Endometrial microvascular endothelial cells (primary cell): ENCODE data around the gene GJC2. TPM values are rescaled to one million over a fixed set of nuclear protein-coding genes. Genes with fewer than 3 reads are reported as not detected.

ENCODE experiments used
- in situ Hi-C: cut with HindIII; loops from 2 replicates; pipeline ENCODE4 v1.10.0; 2017; ENCODE audit warnings: low sequenced_read_pairs, low pct_unique_long_range_greater_than_20kb; ENCODE audit errors: inconsistent ontology term
- total RNA-seq: library from RNA; depleted of rRNA; stranded (reverse); fragments of >200 nt; gene quantifications from one replicate; pipeline ENCODE4 v1.2.3, GENCODE V29; 2015; ENCODE audit errors: inconsistent ontology term

The GJC2 gene
- total RNA-seq, 1 donor from 2014 or later, result 0.28 TPM

GRCh38 chr1:228206582-228207351, 57.0 kb downstream of the GJC2 start:
- in situ Hi-C loops, result no loop called here

DNA sequence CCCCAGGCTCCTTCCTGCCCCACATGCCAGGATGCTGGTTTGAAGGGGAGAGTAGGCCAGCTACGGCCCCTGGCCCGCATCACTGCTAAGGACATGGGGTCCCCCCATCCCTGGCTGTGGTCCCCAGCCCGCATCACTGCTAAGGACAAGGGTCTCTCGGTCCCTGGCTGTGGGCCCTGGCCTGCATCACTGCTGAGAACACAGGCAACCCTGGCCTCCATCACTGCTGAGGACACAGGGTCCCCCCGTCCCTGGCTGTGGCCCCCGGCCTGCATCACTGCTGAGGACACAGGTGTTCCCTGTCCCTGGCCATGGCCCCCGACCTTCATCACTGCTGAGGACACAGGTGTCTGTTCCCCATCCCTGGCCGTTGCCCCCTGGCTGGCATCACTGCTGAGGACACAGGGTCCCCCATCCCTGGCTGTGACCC, 57.7 kb downstream of the GJC2 start:
- in situ Hi-C loops, result no loop called here

DNA sequence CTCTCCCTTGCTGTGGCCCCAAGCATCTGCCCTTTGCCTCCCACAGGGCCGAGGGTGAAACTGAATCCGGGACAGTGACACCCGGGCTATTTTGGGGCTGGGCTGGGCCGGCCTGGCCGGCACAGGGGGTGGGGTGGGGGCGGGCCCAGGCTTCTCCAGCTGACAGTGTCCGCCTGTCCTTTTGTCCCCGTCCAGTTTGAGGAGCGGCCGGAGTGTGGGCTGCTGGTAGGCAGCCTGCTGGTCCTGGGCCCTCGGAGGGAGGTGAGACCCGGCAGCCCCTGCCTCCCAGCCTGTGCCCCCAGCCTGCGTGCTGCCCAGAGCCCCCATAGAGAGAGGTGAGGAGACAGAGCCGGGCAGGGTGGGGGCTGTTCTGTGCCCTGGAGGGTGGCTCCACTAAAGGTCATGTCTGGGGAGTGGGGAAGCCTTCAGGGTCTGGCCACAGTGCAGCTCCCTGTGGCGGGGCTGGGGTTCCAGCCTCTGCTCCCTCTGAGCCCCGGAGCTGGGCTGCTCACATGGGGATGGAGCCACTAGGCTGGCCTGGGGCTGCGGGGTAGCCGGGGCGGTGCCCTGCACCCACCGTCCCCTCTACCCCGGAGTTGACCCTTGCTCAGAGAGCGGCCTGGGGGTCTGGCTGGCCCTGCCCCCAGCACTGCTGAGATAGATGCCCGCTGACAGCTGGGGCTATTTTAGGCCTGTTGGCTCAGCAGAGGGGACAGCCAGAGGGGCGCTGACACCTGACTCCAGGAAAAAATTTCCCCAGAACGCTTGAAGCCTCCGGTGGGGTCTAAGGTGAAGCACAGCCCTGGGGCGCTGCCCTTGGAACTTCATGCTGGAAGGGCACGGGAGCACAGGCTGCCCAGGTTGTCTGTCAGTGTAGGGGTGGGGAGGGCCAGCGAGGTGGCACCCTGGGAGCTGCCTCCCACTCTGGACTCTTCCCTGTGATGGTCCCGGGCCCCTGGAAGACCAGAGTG, 58.4 kb downstream of the GJC2 start, which contains the start of gene OBSCN:
OBSCN (plus strand) TSS at position 194 of the 971 bp plus-strand sequence. CDS start 3,740 bp downstream, outside the sequence.
- in situ Hi-C loops, result no loop called here

GRCh38 chr1:228208831-228209551, 59.3 kb downstream of the GJC2 start:
- in situ Hi-C loops, result no loop called here

Other genes with a start within 250 kb of the GJC2 start
- gene WNT9A, start 202.0 kb upstream of the GJC2 start, total RNA-seq, result not detected
- gene WNT3A, start 142.9 kb upstream of the GJC2 start, total RNA-seq, result not detected
- gene ARF1, start 67.2 kb upstream of the GJC2 start, total RNA-seq, result 572 TPM
- 11.4 TPM for gene C1orf35, start 46.6 kb upstream of the GJC2 start, total RNA-seq
- gene MRPL55, start 40.6 kb upstream of the GJC2 start, total RNA-seq, result 89.8 TPM
- gene GUK1, start 9.7 kb upstream of the GJC2 start, total RNA-seq, result 265 TPM
- gene IBA57, start 15.9 kb downstream of the GJC2 start, total RNA-seq, result 2.6 TPM
- 0.37 TPM for gene OBSCN, start 58.1 kb downstream of the GJC2 start, total RNA-seq